Stimulated activated naive B cell treated with anti-CD40 and anti-IgM and Interleukin-4, amounts not matched to agents 10 μg/mL and 1 μg/mL and 100 μg/mL, for 72 hours (primary cell): Measurements from ENCODE around the gene OR51I2.

Source experiments
- ATAC-seq, 2 donors: fragments of 150-1000 bp; cut with Tn5 transposase; replicated peaks; 2 replicates each; pipeline ENCODE4 v1.10.0; 2021; ENCODE audit warnings: moderate library complexity in 1 of 2
- DNase-seq: peaks from one replicate; pipeline ENCODE4 v3.0.0; 2021
- H3K27ac Mint-ChIP-seq: one replicate; pipeline ENCODE4 v1.8.0; 2022; ENCODE audit warnings: mild to moderate bottlenecking, mixed read lengths
- H3K27me3 Mint-ChIP-seq, 2 donors: one replicate each; pipeline ENCODE4 v1.8.0; 2022; ENCODE audit warnings: mixed read lengths in 2 of 2
- H3K36me3 Mint-ChIP-seq, 2 donors: one replicate each; pipeline ENCODE4 v1.8.0; 2022; ENCODE audit warnings: mixed read lengths in 2 of 2, mild to moderate bottlenecking in 1 of 2
- H3K4me1 Mint-ChIP-seq, 2 donors: one replicate each; pipeline ENCODE4 v1.8.0; 2022; ENCODE audit warnings: mixed read lengths in 2 of 2, mild to moderate bottlenecking in 1 of 2
- H3K4me3 Mint-ChIP-seq, 2 donors: one replicate each; pipeline ENCODE4 v1.8.0; 2022; ENCODE audit warnings: mild to moderate bottlenecking in 2 of 2, mixed read lengths in 2 of 2, moderate library complexity in 1 of 2
- H3K9me3 Mint-ChIP-seq, 2 donors: one replicate each; pipeline ENCODE4 v1.8.0; 2022; ENCODE audit warnings: mixed read lengths in 2 of 2, mild to moderate bottlenecking in 1 of 2

Gene OR51I2

DNA sequence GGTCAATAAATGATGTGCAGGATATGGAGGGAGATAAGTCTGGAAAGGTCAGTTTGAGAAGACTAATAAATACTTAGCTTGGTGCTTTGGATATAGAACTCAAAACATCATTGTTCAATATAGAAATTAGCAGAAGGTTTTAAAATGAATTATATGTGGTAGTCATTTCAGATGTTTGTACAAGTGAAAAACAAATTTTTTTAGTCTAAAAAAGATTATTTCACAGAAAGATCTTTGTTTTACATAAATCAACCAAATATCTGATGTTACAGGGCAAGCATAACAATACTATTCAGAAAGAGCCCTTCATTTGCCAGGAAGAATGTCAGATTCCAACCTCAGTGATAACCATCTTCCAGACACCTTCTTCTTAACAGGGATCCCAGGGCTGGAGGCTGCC, 39.3 kb downstream of the OR51I2 start, which contains the start of gene OR52D1:
OR52D1 (plus strand) TSS at position 301 of the 400 bp plus-strand sequence; CDS start at position 323, 22 bp downstream.
- no peak for DNase-seq
- Mint-ChIP-seq H3K27ac (no peak within 1 kb of the TSS), H3K9me3 (no peaks in the 10 kb centered on the region), H3K4me3 (no peak within 1 kb of the TSS), H3K27me3 (peaks cover 0 to 9% of the 10 kb centered on the region in 2 donors), H3K36me3 (no peaks in the 10 kb centered on the region), H3K4me1 (peaks cover 1 to 6% of the 10 kb centered on the region in 2 donors)
- no peak for ATAC-seq

DNA sequence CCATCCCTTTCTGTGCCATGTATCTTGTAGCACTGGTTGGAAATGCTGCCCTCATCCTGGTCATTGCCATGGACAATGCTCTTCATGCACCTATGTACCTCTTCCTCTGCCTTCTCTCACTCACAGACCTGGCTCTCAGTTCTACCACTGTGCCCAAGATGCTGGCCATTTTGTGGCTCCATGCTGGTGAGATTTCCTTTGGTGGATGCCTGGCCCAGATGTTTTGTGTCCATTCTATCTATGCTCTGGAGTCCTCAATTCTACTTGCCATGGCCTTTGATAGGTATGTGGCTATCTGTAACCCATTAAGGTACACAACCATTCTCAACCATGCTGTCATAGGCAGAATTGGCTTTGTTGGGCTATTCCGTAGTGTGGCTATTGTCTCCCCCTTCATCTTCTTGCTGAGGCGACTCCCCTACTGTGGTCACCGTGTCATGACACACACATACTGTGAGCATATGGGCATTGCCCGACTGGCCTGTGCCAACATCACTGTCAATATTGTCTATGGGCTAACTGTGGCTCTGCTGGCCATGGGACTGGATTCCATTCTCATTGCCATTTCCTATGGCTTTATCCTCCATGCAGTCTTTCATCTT, 39.8 kb downstream of the OR51I2 start:
- no peak overlapping the region for H3K27ac Mint-ChIP-seq
- peaks cover 0 to 6% of the 10 kb centered on the region in 2 donors for H3K27me3 Mint-ChIP-seq
- H3K4me3 Mint-ChIP-seq = no peak overlapping the region
- H3K9me3 Mint-ChIP-seq = no peaks in the 10 kb centered on the region
- no peak for ATAC-seq
- no peaks in the 10 kb centered on the region for H3K36me3 Mint-ChIP-seq
- H3K4me1 Mint-ChIP-seq = peaks cover 1 to 6% of the 10 kb centered on the region in 2 donors
- no peak for DNase-seq

DNA sequence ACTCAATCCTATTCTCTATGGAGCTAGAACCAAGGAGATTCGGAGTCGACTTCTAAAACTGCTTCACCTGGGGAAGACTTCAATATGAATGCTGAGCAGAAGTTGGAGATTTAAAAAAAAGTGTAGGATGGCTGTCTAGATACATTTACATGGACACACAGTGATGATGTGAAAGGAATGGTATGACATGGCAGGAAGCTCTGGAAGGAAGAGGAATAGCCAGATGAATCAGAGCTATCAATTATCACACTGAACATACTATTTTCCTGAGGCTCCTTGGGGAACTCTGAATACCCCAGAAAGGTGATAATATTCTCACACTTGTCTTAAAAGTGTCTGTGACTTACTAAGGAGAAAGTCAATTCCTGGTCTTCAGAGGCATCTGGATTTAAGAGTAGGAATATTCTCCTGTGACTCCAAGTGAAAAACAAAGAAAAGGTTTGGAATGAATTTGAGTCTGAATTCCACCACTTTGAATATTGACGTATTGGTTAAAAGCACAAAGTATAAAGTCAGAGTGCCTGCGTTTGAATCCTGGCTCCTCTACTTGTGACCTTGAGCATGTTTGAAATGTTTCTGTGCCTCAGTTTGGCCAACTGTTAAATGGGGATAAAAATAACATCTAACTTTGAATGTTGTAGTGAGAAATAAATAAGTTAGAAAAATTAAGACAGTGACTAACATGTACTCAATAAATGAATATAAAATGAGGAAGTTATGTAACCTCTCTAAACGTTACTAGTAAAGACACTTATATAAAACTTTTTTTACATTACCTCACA, 40.6 kb downstream of the OR51I2 start:
- ATAC-seq (no peak), DNase-seq (no peak)
- H3K9me3 Mint-ChIP-seq = no peaks in the 10 kb centered on the region

DNA sequence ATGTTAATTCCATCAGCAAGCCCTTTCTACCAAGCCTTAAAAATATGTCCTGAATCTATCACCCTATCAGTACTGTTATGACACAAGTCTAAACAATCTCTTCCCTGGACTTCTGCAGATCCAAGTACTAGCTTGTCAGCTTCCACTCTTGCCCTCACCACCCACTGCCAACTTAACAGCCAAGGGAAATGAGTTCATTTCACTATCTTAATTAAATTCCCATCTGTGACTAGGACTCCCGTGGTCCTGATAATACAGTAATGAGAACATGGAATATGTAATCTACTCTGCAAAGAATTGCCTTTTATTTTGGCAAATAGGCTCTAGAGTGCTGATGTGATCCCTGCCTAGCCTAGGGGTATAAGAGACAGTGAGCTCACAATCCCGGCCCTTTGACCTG, 50.5 kb downstream of the OR51I2 start:
- Mint-ChIP-seq H3K4me3 (no peak overlapping the region), H3K27me3 (peaks cover 9% of the 10 kb centered on the region in 2 donors), H3K9me3 (no peaks in the 10 kb centered on the region), H3K27ac (no peak overlapping the region), H3K4me1 (peaks cover 2 to 9% of the 10 kb centered on the region in 2 donors), H3K36me3 (no peaks in the 10 kb centered on the region)
- ATAC-seq (no peak), DNase-seq (no peak)

More for the DNA sequence above, 40.6 kb downstream of the OR51I2 start:
- H3K4me1 Mint-ChIP-seq = peaks cover 1 to 6% of the 10 kb centered on the region in 2 donors
- H3K27ac Mint-ChIP-seq = no peak overlapping the region
- peaks cover 0 to 4% of the 10 kb centered on the region in 2 donors for H3K27me3 Mint-ChIP-seq
- no peaks in the 10 kb centered on the region for H3K36me3 Mint-ChIP-seq
- no peak overlapping the region for H3K4me3 Mint-ChIP-seq

DNA sequence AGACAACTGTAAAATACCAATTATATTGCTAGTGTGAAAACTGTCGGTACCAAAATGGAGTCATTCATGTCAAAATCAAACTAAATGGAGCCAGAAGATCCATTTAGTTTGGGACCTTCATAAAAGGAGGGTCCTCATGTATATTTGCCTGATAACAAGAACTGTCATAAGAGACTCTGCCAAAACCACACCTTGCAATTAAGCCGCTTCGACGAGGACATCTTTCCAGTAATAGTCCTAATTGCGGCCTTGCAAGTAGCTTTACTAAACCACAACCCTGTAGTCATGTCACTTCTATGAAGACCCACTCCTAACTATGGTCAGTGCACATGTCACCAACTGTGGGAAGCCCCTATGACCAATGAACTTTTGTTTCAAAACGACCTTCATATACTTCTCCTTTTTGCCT, 51.3 kb downstream of the OR51I2 start:
- Mint-ChIP-seq H3K27me3 (peaks cover 11 to 14% of the 10 kb centered on the region in 2 donors), H3K27ac (no peak overlapping the region), H3K4me3 (no peak overlapping the region), H3K4me1 (peaks cover 2 to 10% of the 10 kb centered on the region in 2 donors), H3K36me3 (no peaks in the 10 kb centered on the region), H3K9me3 (no peaks in the 10 kb centered on the region)
- ATAC-seq (peak; percentile 60 to 75), DNase-seq (no peak)

DNA sequence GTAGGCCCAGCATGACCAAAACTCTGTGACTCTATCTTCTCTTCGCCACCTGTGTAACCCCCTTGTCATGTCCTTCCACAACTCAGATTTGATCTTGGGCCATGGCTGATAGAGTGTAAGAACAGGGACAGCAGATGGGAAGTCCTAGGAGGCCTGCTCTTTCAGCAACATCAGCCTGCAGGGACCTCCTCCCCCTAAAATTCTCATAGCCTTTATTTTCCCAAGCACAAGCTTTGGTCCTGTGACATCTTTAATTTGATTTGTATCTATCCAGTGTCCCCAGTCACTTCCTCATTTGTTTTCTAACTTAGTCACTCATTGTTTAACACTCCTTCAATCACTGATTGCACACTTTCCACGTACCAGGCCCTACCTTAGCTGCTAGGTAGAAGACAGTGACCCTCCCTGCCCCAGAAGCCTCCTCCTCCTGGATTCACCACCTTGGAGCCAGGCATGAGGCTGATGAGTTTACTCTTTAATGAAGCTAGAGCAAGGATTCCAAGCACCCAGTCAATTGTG, 55.3 kb downstream of the OR51I2 start:
- H3K4me1 Mint-ChIP-seq = peaks cover 2 to 10% of the 10 kb centered on the region in 2 donors
- no peaks in the 10 kb centered on the region for H3K36me3 Mint-ChIP-seq
- DNase-seq = no peak
- ATAC-seq = no peak
- no peak overlapping the region for H3K4me3 Mint-ChIP-seq
- H3K9me3 Mint-ChIP-seq = no peaks in the 10 kb centered on the region
- no peak overlapping the region for H3K27ac Mint-ChIP-seq
- peaks cover 11 to 14% of the 10 kb centered on the region in 2 donors for H3K27me3 Mint-ChIP-seq

DNA sequence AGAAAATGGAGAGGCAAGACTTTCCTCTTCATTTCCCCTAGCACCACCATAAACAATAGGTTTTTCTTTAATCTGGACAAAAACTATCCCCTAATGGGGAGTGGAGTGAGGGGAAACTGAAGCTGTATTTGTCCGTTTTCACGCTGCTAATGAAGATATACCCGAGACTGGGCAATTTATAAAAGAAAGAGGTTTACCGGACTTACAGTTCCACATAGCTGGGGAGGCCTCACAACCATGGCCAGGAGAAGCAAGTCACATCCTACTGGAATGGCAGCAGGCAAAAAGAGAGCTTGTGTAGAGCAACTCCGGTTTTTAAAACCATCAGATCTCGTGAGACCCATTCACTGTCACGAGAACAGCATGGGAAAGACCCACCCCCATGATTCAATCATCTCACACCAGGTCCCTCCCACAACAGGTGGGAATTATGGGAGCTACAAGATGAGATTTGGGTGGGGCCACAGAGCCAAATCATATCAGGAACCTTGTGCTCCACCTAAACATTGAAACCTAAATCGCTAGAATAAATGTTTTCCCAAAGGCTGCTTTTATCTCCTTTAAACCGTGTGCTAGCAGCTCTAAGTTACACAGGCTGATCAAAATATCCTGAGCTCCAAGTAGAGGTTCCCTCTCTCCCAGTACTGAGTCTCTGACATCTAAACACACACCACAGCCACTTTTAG, 56.4 kb downstream of the OR51I2 start:
- DNase-seq (no peak), ATAC-seq (no peak)
- Mint-ChIP-seq H3K4me1 (peaks cover 2 to 9% of the 10 kb centered on the region in 2 donors), H3K27ac (no peak overlapping the region), H3K4me3 (no peak overlapping the region), H3K9me3 (no peaks in the 10 kb centered on the region), H3K36me3 (no peaks in the 10 kb centered on the region), H3K27me3 (peaks cover 11 to 14% of the 10 kb centered on the region in 2 donors)
